Measurements from ENCODE around the gene CORO2A. TPM values are rescaled to one million over a fixed set of nuclear protein-coding genes. Genes with fewer than 3 reads are reported as not detected.

The CORO2A gene
- total RNA-seq, 1 experiment from 2014 or later = 15.8 TPM

DNA sequence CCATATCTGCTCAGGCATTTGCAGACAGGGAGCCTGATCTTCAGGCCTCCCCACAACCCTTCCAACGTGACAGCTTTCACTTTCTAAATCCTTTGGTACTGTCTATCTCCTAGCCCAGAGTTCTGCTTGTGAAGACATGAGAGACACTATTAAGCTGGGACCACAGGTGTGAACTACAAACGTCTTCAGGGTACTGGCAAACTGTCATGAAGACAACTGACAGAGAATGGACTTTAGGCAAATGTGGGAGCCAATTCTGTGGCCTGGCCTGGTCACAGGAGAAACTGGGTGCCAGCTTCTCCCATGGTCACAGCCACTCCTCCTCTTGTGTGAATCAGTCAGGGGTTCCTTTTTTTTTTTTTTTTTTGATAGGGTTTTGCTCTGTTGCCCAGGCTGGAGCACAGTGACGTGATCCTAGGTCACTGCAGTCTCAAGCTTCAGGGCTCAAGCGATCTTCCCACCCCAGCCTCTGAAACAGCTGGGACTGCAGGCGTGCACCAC, 83.9 kb downstream of the CORO2A start:
- Histone ChIP-seq H3K79me2 (ENCODE audit: insufficient read depth, low read length) (no peaks in the 10 kb centered on the region), H3K9ac (ENCODE audit: extremely low read depth, insufficient read length, low read length) (no peak overlapping the region), H3T11ph (ENCODE audit: low read length) (no peak overlapping the region), H4K20me1 (ENCODE audit: control insufficient read depth, insufficient read depth, insufficient read length) (no peaks in the 10 kb centered on the region), H3K23me2 (ENCODE audit: insufficient read length, low read depth, low read length, poor library complexity, severe bottlenecking) (no peaks in the 10 kb centered on the region), H3K14ac (ENCODE audit: insufficient read depth, low read length) (no peak overlapping the region), H3K27me3 (ENCODE audit: insufficient read depth, low read length) (no peaks in the 10 kb centered on the region), H3K79me1 (ENCODE audit: insufficient read depth, low read depth, low read length, poor library complexity, severe bottlenecking) (no peaks in the 10 kb centered on the region), H3K18ac (ENCODE audit: insufficient read length, low read depth, low read length) (no peak overlapping the region), H4K5ac (ENCODE audit: insufficient read length, low read depth, low read length) (no peak overlapping the region), H2BK15ac (ENCODE audit: low read depth, low read length) (no peak overlapping the region), H3K56ac (ENCODE audit: insufficient read length, low read depth, low read length) (no peak overlapping the region), H4K91ac (ENCODE audit: insufficient read length, low read depth, low read length) (no peak overlapping the region), H2AK5ac (ENCODE audit: insufficient read length, low read length) (no peak overlapping the region), H3K4ac (ENCODE audit: low read depth, low read length) (no peak overlapping the region), H2BK12ac (ENCODE audit: insufficient read length, low read depth, low read length) (no peak overlapping the region), H2BK120ac (ENCODE audit: low read depth, low read length, poor library complexity, severe bottlenecking) (no peak overlapping the region), H3K9me3 (ENCODE audit: control insufficient read depth, low read depth, low read length) (no peaks in the 10 kb centered on the region), H2BK5ac (ENCODE audit: insufficient read length, low read length) (no peak overlapping the region), H3K4me2 (ENCODE audit: insufficient read depth, insufficient read length, low read length) (no peak overlapping the region), H3K23ac (ENCODE audit: insufficient read length, low read depth, low read length) (no peak overlapping the region), H3K27ac (ENCODE audit: insufficient read length, low read depth, low read length) (no peak overlapping the region), H2BK20ac (ENCODE audit: low read depth, low read length, poor library complexity, severe bottlenecking) (no peak overlapping the region), H2AFZ (ENCODE audit: low read length) (no peak overlapping the region), H4K8ac (replicated peaks; ENCODE audit: insufficient read length, low read depth, low read length) (no peak overlapping the region), H3K4me1 (ENCODE audit: insufficient read depth, low read length) (peaks cover 2% of the 10 kb centered on the region)
- H3K36me3 Mint-ChIP-seq (ENCODE audit: insufficient read depth in 1 of 3, low read depth in 3 of 3) = peaks cover 9 to 37% (median 12%) of the 10 kb centered on the region in 3 experiments; a peak in 6 of 7 replicates
- no peaks in the 10 kb centered on the region for H3K27me3 Mint-ChIP-seq (ENCODE audit: low read depth)
- peaks cover 13 to 17% of the 10 kb centered on the region in 2 experiments for H3K4me1 Mint-ChIP-seq
- TF ChIP-seq, protein P1, sequence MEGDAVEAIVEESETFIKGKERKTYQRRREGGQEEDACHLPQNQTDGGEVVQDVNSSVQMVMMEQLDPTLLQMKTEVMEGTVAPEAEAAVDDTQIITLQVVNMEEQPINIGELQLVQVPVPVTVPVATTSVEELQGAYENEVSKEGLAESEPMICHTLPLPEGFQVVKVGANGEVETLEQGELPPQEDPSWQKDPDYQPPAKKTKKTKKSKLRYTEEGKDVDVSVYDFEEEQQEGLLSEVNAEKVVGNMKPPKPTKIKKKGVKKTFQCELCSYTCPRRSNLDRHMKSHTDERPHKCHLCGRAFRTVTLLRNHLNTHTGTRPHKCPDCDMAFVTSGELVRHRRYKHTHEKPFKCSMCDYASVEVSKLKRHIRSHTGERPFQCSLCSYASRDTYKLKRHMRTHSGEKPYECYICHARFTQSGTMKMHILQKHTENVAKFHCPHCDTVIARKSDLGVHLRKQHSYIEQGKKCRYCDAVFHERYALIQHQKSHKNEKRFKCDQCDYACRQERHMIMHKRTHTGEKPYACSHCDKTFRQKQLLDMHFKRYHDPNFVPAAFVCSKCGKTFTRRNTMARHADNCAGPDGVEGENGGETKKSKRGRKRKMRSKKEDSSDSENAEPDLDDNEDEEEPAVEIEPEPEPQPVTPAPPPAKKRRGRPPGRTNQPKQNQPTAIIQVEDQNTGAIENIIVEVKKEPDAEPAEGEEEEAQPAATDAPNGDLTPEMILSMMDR (conservative IDR thresholded peaks at IDR 0.05) = no peak
- no peak for DNase-seq
- peak overlapping the region in 1 of 3 experiments; percentile 67; a peak in 1 of 7 replicates for H3K27ac Mint-ChIP-seq
- no CpG with 5 or more reads among the region's 5 CpGs for WGBS (ENCODE audit: extremely low coverage, insufficient read length, low lambda C conversion rate)
- no peaks in the 10 kb centered on the region for H3K9me3 Mint-ChIP-seq
- no peak overlapping the region for H3K4me3 Mint-ChIP-seq
